HG03571 (cell line): ENCODE measurements around the gene SMCO3.
"Not testable (repeated sequence)": the region's sequence is repeated elsewhere in the genome, so short reads cannot be mapped to it uniquely, and the experiment has no call there.

Experiments
- ATAC-seq: cut with Tn5 transposase; IDR thresholded peaks from one replicate; pipeline ENCODE4 v1.9.1; 2021; ENCODE audit not compliant: unreplicated experiment

The SMCO3 gene

GRCh38 chr12:14775636-14775980 is 38.4 kb downstream of the SMCO3 start:
- no peak for ATAC-seq

GRCh38 chr12:14774906-14775635 is 38.9 kb downstream of the SMCO3 start:
- ATAC-seq: no peak

- ATAC-seq: peak; percentile 61
These were observed 39.7 kb downstream of the SMCO3 start for GRCh38 chr12:14774074-14774905.

- ATAC-seq: peak; percentile 18
These were observed 40.3 kb downstream of the SMCO3 start for GRCh38 chr12:14773685-14774073.

- ATAC-seq: no peak
These were observed 41.0 kb downstream of the SMCO3 start for GRCh38 chr12:14772946-14773345.

GRCh38 chr12:14771651-14772137 is 42.3 kb downstream of the SMCO3 start:
- ATAC-seq: no peak

GRCh38 chr12:14770496-14771461 is 43.2 kb downstream of the SMCO3 start:
- peak; percentile 20 for ATAC-seq

GRCh38 chr12:14769969-14770495 is 44.0 kb downstream of the SMCO3 start:
- peak; percentile 38 for ATAC-seq

GRCh38 chr12:14769466-14769968 is 44.5 kb downstream of the SMCO3 start:
- no peak for ATAC-seq

GRCh38 chr12:14768823-14769405 is 45.1 kb downstream of the SMCO3 start:
- no peak for ATAC-seq

- ATAC-seq: no peak
These were observed 46.4 kb downstream of the SMCO3 start for GRCh38 chr12:14767617-14768016.

GRCh38 chr12:14766649-14767215 is 47.2 kb downstream of the SMCO3 start:
- ATAC-seq: no peak

- not testable (repeated sequence) for ATAC-seq
These were observed 48.0 kb downstream of the SMCO3 start for GRCh38 chr12:14766020-14766419.

GRCh38 chr12:14765398-14765797 is 48.6 kb downstream of the SMCO3 start:
- no peak for ATAC-seq

- ATAC-seq: not testable (repeated sequence)
These were observed 54.2 kb downstream of the SMCO3 start for GRCh38 chr12:14759711-14760280.

GRCh38 chr12:14756334-14757143 is 57.4 kb downstream of the SMCO3 start:
- ATAC-seq: no peak
